SK-N-SH (cell line): ENCODE results near the gene ADISSP. TPM values are rescaled to one million over a fixed set of nuclear protein-coding genes. Genes with fewer than 3 reads are reported as not detected.

Source experiments
- CTCF ChIA-PET: fragments of 300-600, 350-600 bp; formaldehyde crosslinking; extraction: SDS; loops from one replicate; lab custom pipeline; 2021; lab: Yijun Ruan, JAX
- POLR2A ChIA-PET: fragments of 350-600 bp; sonication (Branson Sonifier 250); formaldehyde crosslinking; extraction: SDS; loops from one replicate; lab custom pipeline; 2020; ENCODE audit warnings: antibody characterized with exemption, inconsistent platforms; lab: Yijun Ruan, JAX
- DNase-seq: peaks from one replicate; pipeline ENCODE4 v3.0.0; 2012
- H2AFZ ChIP-seq: fragments of 200-600 bp; sonication (generic); 2 replicates; pipeline ENCODE4 v1.8.1; 2016; ENCODE audit warnings: antibody characterized with exemption, mild to moderate bottlenecking, low read depth
- H3F3A ChIP-seq: fragments of 200-600 bp; sonication (generic); replicated peaks from 2 replicates; pipeline ENCODE3; 2016; ENCODE audit warnings: antibody characterized with exemption, mild to moderate bottlenecking; ENCODE audit not compliant: insufficient read depth
- H3K27ac ChIP-seq, 2 experiments: fragments of 200-500 bp in 1 of 2; fragments of 200-600 bp in 1 of 2; sonication (Bioruptor generic) in 1 of 2; sonication (generic), shearing (Covaris generic) in 1 of 2; 2 replicates each; pipeline versions ENCODE4 v1.5.1 to v1.6.1; 2014 to 2016; ENCODE audit warnings: low read depth in 2 of 2, inconsistent platforms in 1 of 2, low read length in 1 of 2, mild to moderate bottlenecking in 1 of 2, mixed read lengths in 1 of 2
- H3K27me3 ChIP-seq: fragments of 200-600 bp; sonication (generic), shearing (Covaris generic); 2 replicates; pipeline ENCODE4 v1.6.1; 2016; ENCODE audit warnings: mixed run types; ENCODE audit not compliant: insufficient read depth
- H3K36me3 ChIP-seq, 2 experiments: fragments of 200-500 bp in 1 of 2; fragments of 200-600 bp in 1 of 2; sonication (Bioruptor generic) in 1 of 2; sonication (generic) in 1 of 2; replicated peaks in 1 of 2; 2 replicates each; pipeline versions ENCODE3 to v1.5.1; 2014 to 2016; ENCODE audit warnings: low read length in 1 of 2, mild to moderate bottlenecking in 1 of 2; ENCODE audit not compliant: insufficient read depth in 2 of 2, control insufficient read depth in 1 of 2
- H3K4me1 ChIP-seq, 2 experiments: fragments of 200-500 bp in 1 of 2; fragments of 200-600 bp in 1 of 2; sonication (Bioruptor generic) in 1 of 2; sonication (generic), shearing (Covaris generic) in 1 of 2; 2 replicates each; pipeline versions ENCODE4 v1.5.1 to v1.6.1; 2014 to 2016; ENCODE audit warnings: low read depth in 1 of 2, low read length in 1 of 2, mixed run types in 1 of 2; ENCODE audit not compliant: insufficient read depth in 2 of 2, control insufficient read depth in 1 of 2
- H3K4me2 ChIP-seq: fragments of 200-600 bp; sonication (generic), shearing (Covaris generic); 2 replicates; pipeline ENCODE4 v1.6.1; 2017; ENCODE audit warnings: mixed run types
- H3K4me3 ChIP-seq, 2 experiments: fragments of 200-500 bp in 1 of 2; fragments of 200-600 bp in 1 of 2; sonication (Bioruptor generic) in 1 of 2; sonication (generic), shearing (Covaris generic) in 1 of 2; 2 replicates each; pipeline versions ENCODE4 v1.5.1 to v1.8.1; 2014 to 2016; ENCODE audit warnings: low read depth in 2 of 2, inconsistent platforms in 1 of 2, low read length in 1 of 2, mild to moderate bottlenecking in 1 of 2, mixed read lengths in 1 of 2, moderate library complexity in 1 of 2
- H3K79me2 ChIP-seq: fragments of 200-600 bp; sonication (generic); 2 replicates; pipeline ENCODE4 v1.8.1; 2017; ENCODE audit warnings: mild to moderate bottlenecking; ENCODE audit not compliant: insufficient read depth
- H3K9ac ChIP-seq: fragments of 200-600 bp; sonication (generic); 2 replicates; pipeline ENCODE4 v1.6.1; 2017; ENCODE audit warnings: mixed run types
- H3K9me2 ChIP-seq: fragments of 200-600 bp; sonication (generic); 2 replicates; pipeline ENCODE4 v1.6.1; 2017; ENCODE audit warnings: mixed run types
- H3K9me3 ChIP-seq: fragments of 200-600 bp; sonication (generic); 2 replicates; pipeline ENCODE4 v1.6.1; 2017; ENCODE audit warnings: mixed run types, mild to moderate bottlenecking, moderate library complexity
- H4K20me1 ChIP-seq: fragments of 200-600 bp; sonication (generic); 2 replicates; pipeline ENCODE4 v1.6.1; 2017; ENCODE audit warnings: mild to moderate bottlenecking, mixed run types; ENCODE audit not compliant: insufficient read depth
- CHD2 ChIP-seq: fragments of 150-350 bp; IDR thresholded peaks from 2 replicates; pipeline ENCODE4 v1.6.1; 2018; ENCODE audit warnings: low read length; ENCODE audit not compliant: partially characterized antibody
- ELF1 ChIP-seq: IDR thresholded peaks from 2 replicates; pipeline ENCODE4 v1.4.0; 2012
- EP300 ChIP-seq, 2 experiments: IDR thresholded peaks; 2 replicates each; pipeline versions ENCODE4 v1.4.0 to v1.6.1; 2012; ENCODE audit warnings: borderline replicate concordance in 1 of 2, low read depth in 1 of 2, low read length in 1 of 2
- EZH2phosphoT487 ChIP-seq: fragments of 200-600 bp; sonication (generic); IDR thresholded peaks from 2 replicates; pipeline ENCODE4 v1.6.1; 2017; ENCODE audit warnings: low read depth, mixed run types, mild to moderate bottlenecking, antibody characterized with exemption, moderate library complexity, borderline replicate concordance
- GABPA ChIP-seq: IDR thresholded peaks from 2 replicates; pipeline ENCODE4 v1.4.0; 2012; ENCODE audit warnings: low read depth, mild to moderate bottlenecking
- IRF3 ChIP-seq: fragments of 150-350 bp; IDR thresholded peaks from 2 replicates; pipeline ENCODE4 v1.6.1; 2016; ENCODE audit warnings: mild to moderate bottlenecking, low read depth, low read length
- MAX ChIP-seq: IDR thresholded peaks from 2 replicates; pipeline ENCODE4 v1.4.0; 2012; ENCODE audit warnings: low read depth
- MEF2A ChIP-seq: IDR thresholded peaks from 2 replicates; pipeline ENCODE4 v1.4.0; 2012; ENCODE audit warnings: low read depth, borderline replicate concordance
- MXI1 ChIP-seq: IDR thresholded peaks from 2 replicates; pipeline ENCODE4 v1.6.1; 2012; ENCODE audit warnings: mild to moderate bottlenecking, low read depth, low read length, improper control_type of control experiment
- RAD21 ChIP-seq: IDR thresholded peaks from 2 replicates; pipeline ENCODE4 v1.6.1; 2012; ENCODE audit warnings: mild to moderate bottlenecking, low read length
- RCOR1 ChIP-seq: fragments of 150-350 bp; IDR thresholded peaks from 2 replicates; pipeline ENCODE4 v1.6.1; 2017; ENCODE audit warnings: antibody characterized with exemption, low read length
- RXRA ChIP-seq: IDR thresholded peaks from 2 replicates; pipeline ENCODE4 v1.4.0; 2012; ENCODE audit warnings: low read depth, mild to moderate bottlenecking, borderline replicate concordance
- SIN3A ChIP-seq: IDR thresholded peaks from 2 replicates; pipeline ENCODE4 v1.6.1; 2012; ENCODE audit warnings: low read depth, mild to moderate bottlenecking, low read length, moderate library complexity, borderline replicate concordance
- SMC3 ChIP-seq: IDR thresholded peaks from 2 replicates; pipeline ENCODE4 v1.6.1; 2012; ENCODE audit warnings: low read depth, low read length, improper control_type of control experiment
- TCF12 ChIP-seq: IDR thresholded peaks from 2 replicates; pipeline ENCODE4 v1.4.0; 2012
- TEAD4 ChIP-seq: IDR thresholded peaks from 2 replicates; pipeline ENCODE4 v1.4.0; 2012; ENCODE audit warnings: mild to moderate bottlenecking, borderline replicate concordance; ENCODE audit not compliant: insufficient read depth
- USF1 ChIP-seq: IDR thresholded peaks from 2 replicates; pipeline ENCODE4 v1.4.0; 2012; ENCODE audit warnings: low read depth, borderline replicate concordance
- USF2 ChIP-seq: fragments of 150-350 bp; IDR thresholded peaks from 2 replicates; pipeline ENCODE4 v1.6.1; 2017; ENCODE audit warnings: antibody characterized with exemption, low read length, low read depth, borderline replicate concordance
- WGBS: methylation state at CpG from one replicate; pipeline ENCODE4 v1.1.6; 2017; ENCODE audit warnings: low lambda C conversion rate; 5-methylcytosine and 5-hydroxymethylcytosine counted together
- polyA plus RNA-seq, 3 experiments: library from polyadenylated mRNA; depleted of rRNA; stranded (reverse); fragments of >200 nt; gene quantifications; 2 replicates each; pipeline ENCODE4 v1.2.3, GENCODE V29; 2012
- TF ChIP-seq, protein P1 (sequence below): IDR thresholded peaks from 2 replicates; pipeline ENCODE4; 2012
- TF ChIP-seq, protein P2 (sequence below): fragments of 200-600 bp; sonication (generic); IDR thresholded peaks from 2 replicates; pipeline ENCODE4 v1.6.1; 2017; ENCODE audit warnings: antibody characterized with exemption, mild to moderate bottlenecking, moderate library complexity

The ADISSP gene
- polyA plus RNA-seq, 1 of the 3 experiments (the other 2 are of a cell fraction) = 73.9 TPM

DNA sequence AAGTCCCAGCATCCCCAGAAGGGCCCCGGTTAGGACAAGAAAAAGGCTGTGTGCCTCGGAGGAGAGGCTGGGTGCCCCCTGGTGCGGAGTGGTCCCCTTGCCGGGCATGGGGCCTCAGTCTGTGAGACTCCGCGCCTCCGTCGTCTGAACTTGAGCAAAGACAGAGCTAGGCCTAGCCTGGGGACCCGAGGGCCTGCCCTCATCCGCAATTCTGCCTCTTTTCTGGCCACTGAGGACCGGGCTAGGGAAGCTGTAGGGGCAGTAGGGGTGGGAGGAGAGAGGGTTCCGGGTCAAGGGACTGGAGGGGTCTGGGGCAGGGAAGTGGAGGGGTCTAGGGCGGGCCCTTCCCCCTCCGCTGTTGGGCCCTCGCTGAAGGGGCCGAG lies 35.6 kb downstream of the ADISSP start (continued):
- TF ChIP-seq SIN3A (no peak), USF2 (no peak), CHD2 (no peak), EP300 (IDR thresholded peaks at IDR 0.05; ENCODE audit: borderline replicate concordance in 1 of 2, low read depth in 1 of 2, low read length in 1 of 2) (no peak), EZH2phosphoT487 (no peak), IRF3 (no peak)

DNA sequence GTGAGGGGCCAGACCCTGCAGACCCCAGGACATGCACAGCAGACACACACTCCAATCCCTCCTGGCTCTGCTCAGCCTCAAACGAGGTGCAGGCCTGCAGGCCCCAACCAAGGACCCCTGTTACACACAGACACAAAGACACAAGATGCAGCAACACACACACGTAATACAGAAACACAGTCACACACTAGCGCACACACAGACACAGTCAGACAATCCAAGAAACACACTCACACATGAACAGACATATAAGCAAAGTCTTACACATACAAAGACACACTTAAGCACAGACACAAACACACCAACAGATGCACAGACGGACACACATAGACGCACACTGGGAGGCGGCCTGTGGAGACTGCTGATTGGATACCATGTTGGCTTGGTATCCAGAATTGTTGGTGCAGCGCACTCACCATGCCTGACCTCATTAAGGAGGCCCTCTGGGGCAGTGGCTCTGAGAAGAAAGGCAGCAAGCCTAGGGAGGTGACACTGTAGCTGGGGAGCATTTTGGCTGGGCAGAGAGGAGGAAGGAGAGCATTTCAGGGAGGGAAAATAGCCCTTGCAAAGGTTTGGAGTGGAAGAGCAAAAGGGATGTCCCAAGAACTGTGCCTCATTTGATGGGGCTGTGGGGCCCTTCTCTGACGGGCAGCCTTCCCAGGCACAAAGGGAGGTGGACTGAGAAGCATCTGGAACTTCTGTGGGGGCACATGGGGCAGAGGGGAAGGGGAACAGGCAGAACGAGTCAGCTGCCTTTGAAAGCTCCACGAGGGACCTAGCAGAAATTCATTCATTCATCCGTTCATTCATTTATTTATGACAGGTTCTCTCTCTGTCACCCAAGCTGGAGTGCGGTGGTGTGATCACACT lies 36.5 kb downstream of the ADISSP start:
- TF ChIP-seq SMC3 (no peak), MEF2A (no peak), TEAD4 (no peak), GABPA (no peak), SIN3A (no peak), MAX (no peak), ELF1 (no peak), TCF12 (no peak), USF1 (no peak), EZH2phosphoT487 (no peak), MXI1 (no peak), RAD21 (no peak), RXRA (no peak), RCOR1 (no peak), IRF3 (no peak)
- TF ChIP-seq, protein P1, sequence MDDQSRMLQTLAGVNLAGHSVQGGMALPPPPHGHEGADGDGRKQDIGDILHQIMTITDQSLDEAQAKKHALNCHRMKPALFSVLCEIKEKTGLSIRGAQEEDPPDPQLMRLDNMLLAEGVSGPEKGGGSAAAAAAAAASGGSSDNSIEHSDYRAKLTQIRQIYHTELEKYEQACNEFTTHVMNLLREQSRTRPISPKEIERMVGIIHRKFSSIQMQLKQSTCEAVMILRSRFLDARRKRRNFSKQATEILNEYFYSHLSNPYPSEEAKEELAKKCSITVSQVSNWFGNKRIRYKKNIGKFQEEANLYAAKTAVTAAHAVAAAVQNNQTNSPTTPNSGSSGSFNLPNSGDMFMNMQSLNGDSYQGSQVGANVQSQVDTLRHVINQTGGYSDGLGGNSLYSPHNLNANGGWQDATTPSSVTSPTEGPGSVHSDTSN = no peak
- TF ChIP-seq, protein P2, sequence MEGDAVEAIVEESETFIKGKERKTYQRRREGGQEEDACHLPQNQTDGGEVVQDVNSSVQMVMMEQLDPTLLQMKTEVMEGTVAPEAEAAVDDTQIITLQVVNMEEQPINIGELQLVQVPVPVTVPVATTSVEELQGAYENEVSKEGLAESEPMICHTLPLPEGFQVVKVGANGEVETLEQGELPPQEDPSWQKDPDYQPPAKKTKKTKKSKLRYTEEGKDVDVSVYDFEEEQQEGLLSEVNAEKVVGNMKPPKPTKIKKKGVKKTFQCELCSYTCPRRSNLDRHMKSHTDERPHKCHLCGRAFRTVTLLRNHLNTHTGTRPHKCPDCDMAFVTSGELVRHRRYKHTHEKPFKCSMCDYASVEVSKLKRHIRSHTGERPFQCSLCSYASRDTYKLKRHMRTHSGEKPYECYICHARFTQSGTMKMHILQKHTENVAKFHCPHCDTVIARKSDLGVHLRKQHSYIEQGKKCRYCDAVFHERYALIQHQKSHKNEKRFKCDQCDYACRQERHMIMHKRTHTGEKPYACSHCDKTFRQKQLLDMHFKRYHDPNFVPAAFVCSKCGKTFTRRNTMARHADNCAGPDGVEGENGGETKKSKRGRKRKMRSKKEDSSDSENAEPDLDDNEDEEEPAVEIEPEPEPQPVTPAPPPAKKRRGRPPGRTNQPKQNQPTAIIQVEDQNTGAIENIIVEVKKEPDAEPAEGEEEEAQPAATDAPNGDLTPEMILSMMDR = no peak
- no peak overlapping the region for H3K27ac ChIP-seq
- H3K4me3 ChIP-seq = no peak overlapping the region
- no peak for DNase-seq
- H3K4me2 ChIP-seq = no peak overlapping the region
- H4K20me1 ChIP-seq = no peaks in the 10 kb centered on the region
- H3K9me3 ChIP-seq = no peaks in the 10 kb centered on the region
- no peak overlapping the region for H2AFZ ChIP-seq
- POLR2A ChIA-PET = no interaction called here
- no peak overlapping the region for H3K9ac ChIP-seq
- CTCF ChIA-PET = interaction anchor here (0.8 to 4.7 kb wide), 7 partner anchors 11 to 167 kb away, joined by 3 to 20 read pairs (median 4); no protein-coding TSS in a partner anchor
- H3K36me3 ChIP-seq = no peaks in the 10 kb centered on the region
- H3K79me2 ChIP-seq = no peaks in the 10 kb centered on the region
- H3K4me1 ChIP-seq = no peaks in the 10 kb centered on the region; a peak in 1 of 4 replicates
- H3K9me2 ChIP-seq = no peaks in the 10 kb centered on the region
- H3K27me3 ChIP-seq = peaks cover 33% of the 10 kb centered on the region
- no peaks in the 10 kb centered on the region for H3F3A ChIP-seq
- 78% methylated on average over 11 of the region's 12 CpGs for WGBS
